ENCODE measurements around the gene NFATC2.

The NFATC2 gene

DNA sequence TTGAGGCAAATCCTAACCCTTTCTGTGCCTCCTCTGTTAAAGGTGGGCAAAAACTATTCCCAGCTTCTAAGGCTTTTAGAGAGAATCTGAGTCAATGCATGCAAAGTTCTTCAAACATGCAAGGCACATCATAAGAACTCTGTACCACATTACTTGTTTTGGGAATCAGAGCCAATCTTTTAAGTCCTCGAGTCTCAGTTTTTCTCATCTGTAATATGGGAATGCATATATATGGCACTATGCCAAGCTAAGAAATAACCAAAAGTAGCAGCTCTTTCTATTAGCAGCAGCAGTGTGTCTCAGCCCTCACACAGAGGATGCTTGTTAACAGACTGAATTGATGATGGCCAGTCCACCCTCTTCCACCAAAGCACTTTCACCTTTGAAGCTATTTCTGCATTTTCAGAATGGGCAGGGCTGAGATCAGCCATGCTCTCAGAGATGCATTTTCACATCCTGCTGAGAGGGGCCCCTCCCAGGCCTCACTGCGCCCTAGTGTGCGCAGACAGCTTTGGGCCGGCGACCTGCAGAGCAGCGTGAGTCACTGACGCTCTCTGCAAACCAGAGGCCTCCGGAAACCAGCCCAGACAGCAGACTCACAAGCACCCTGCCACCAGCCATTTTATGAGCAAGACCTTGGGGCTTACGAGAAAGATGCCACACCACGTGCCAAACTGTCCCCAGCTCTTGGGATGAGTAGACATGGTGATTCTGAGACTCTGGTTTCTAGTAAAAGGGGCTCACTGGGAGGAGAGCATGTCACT lies 138.0 kb downstream of the NFATC2 start:
- DNase-seq, result no peak

DNA sequence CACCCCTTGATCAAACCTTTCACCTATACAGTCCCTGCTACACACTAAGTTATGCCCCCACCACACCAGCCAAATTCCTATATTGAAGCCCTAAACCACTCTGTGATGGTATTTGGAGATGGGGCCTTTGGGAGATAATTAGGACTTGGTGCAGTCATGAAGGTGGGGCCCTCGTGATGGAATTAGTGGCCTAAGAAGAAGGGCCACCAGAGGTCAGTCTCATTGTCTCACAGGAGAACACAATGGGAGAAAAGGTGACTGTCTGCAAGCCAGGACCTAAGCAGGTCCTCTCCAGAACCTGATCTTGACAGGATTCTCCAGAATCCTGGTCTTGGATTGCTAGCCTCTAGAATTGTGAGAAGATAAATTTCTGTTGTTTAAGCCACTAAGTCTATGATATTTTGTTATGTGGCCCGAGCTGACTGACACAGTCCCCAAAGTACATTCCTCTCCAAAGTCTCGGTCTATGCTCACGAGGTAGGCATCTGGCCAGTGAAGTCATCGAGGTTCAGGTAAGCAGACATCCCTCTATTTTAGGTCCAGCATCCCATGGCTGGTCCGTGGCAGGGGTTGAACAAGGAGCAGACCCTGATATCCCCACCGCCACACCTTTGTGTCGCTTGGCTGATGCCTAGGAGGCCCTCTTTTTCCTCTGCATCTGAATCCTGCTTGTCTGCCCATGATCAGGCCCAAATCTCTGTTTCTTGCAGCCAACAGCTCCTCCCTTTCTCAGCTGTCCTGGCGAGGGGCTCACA lies 138.9 kb downstream of the NFATC2 start:
- no peak for DNase-seq

DNA sequence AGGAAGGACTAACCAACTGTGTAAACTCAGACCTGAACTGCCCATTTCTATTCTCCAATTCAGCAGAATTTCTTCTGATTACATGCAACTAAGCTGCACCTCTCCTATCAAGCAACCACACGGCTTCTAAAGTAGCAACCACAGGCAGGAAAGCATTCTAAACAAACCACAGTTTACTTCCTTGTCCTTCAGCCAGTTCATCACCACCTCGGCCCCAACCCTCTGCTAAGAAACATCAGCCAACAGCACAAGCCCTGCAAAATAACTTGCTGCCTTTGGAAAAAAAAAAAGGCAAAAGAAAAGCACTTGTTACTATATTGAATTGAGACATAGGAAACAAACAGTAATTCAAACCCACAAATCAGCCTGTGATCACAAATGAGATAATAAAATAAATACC lies 140.3 kb downstream of the NFATC2 start:
- no peak for DNase-seq

DNA sequence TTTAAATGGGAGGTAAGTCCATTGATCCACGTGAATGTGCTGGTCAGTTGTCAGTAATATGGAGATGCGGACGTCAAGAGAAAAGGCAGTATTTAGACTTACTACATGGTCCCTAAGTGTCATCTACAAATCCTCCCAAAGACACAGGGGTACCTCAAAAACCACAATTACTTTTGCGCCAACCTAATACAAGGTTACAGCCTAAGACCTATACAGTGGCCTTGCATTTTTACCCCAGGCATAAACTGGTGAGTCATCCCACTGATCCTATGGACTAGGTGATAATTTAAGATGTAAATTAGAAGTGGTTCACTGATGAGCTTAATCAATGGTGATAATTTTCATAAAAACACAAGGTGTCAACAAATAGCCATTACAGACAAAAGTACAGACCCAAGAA lies 141.0 kb downstream of the NFATC2 start:
- no peak for DNase-seq

DNA sequence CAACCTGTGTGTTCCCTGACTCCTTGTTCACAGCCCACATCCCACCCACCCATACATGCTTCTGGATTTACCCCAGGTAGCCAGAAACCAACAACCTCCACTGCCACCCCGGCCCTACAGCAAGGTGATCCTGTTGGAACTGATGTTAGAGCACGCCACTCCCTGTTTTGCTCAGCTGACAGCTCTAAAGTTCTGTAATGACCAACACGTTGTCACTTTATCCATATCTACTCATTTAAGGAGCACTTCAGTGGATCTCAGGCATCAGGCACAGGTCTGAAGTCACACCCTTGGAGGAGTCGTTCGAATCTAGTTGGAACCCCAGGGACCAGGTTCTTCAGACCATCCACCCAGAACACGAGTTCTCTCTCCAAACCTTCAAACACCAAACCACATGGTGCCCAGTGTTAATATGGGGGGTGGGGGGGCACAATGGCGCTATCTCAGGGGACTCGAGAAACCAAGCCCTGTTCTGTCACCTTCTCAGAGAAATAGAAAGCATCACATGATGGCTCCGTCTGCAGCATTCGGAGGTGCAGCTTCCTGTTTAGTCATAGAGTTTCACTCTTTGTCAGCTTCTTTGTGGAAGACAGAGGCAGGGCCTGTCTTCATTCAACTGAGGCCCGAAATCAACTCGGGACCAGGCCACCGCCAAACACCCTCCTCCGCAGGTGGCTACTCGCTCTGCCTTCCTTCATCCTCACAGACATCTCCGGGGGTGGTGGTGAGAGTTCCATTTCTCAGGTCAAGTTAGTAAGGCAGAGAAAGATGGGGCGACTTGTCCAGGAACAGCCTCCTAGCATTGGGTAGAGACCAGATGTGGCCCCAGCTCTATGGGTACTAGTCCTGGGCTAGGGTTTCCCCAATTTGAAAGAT lies 142.2 kb downstream of the NFATC2 start:
- DNase-seq, result no peak

DNA sequence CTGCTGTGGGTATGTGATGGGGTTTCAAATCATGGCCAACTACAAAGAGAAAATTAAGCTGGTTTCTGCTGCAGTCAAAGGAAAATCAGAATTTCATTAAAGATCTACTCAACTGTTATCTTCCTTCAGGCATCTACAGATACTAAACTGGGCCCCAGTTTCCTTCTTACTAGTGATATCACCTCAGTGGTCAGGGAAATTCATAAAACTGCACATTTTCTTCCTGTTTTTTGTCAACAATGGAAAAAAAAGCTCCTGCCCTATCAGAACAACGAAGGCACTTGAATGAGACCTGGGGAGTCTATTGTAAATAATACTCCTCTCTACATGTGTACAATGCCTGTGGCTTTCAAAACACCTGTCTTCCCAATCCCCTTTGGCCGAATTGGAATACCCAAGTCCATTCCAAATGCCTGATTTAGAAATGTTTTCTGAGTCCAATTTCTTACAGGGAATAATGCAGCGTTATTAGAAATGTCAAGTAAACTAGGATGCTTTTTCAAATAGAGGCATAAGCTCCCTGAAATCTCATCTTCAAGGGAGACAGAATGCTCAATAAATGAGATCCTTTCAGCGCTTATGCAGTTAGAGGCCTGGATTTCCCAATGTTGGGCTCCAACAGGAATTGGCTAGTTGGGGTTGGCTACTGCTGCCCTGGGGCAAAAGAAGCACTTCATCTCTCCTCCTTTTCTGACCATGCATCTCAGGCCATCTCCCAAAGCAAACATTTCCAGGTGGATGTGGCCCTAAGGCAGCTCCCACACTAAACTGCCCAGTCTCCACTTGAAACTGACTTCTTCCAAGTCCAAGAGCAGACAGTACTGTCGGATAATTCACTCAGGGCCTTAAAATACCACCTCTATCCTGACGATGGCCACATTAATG lies 143.3 kb downstream of the NFATC2 start:
- DNase-seq, result no peak

DNA sequence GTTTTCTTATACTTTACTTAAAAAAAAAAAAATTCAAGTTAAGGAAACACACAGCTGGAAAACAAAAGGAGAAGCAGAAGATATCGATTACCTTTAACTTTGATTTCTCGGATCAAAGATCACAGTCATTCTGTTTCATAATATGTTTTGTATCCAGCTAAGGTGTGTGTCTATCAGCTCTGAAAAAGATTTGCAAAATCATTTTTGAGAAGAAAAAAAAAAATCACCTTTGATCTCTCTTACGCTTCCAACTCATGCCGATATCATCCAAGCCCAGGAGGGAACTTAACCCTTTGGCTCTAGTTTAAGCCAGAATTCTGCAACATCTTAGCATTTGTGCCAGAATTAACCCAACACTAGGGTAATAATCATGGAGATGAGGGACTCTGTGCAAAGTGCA lies 144.0 kb downstream of the NFATC2 start:
- DNase-seq, result no peak

DNA sequence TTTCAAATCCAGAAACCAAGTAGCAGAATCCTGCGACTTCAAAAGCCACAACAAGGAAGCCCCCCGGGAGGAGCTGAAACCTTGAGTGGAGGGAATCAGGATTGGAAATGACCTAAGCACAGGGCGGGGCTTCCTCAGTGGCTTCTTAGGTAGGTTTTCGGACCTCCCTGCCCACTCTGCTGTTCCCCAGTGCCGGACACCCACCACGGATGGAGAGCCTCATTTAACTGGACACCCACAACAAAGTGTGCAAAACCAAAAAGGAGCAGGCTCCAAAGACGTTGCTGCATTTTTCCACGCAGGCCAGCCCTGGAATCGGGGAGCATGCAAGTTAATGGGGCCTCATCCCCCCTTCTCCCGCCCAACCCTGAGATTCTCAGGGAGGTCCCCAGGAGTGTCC lies 144.4 kb downstream of the NFATC2 start:
- DNase-seq, result no peak

DNA sequence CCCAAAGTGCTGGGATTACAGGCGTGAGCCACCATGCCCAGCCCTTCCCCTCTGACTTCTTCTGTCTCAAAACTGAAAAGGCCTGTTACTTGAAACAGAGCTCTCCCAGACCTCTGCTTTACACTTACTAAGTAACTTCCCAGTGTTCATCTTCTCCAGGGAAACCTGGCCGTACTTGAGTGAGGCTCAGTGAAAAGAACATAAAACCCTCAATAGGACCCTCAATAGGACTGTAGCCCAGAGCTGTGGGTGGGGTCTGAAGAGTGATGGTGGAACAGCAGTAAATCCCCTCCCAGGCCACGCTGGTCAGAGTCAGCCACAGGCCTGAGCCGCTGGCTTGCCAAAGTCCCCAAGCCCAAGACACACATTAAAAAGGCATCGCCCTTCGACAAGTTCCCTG lies 145.4 kb downstream of the NFATC2 start:
- no peak for DNase-seq

DNA sequence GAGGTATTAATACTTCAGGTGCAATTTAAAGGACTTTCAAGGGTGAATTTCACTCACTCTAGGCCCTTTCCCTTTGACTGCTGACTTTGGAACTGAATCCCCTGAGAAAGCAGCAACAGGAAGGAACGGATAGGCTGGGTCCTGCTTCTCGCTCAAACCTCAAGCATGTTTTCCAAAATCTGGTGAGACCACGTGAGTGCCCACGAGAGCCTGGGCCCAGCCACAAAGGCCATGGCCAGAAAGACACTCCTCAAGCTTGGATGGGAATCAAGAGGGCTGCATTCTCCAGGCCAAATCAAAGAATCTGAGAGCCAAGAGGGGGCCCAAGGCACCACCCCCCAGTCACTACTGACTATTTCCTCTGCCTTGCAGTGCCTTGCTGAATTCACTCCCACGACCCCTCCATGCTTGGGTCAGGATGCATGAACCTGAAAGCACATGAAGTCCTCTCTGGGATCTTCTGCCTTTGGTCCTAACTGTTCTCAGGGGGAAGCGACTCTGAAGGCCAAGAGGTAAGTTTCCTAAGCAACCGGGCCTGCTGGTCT lies 146.1 kb downstream of the NFATC2 start:
- no peak for DNase-seq

DNA sequence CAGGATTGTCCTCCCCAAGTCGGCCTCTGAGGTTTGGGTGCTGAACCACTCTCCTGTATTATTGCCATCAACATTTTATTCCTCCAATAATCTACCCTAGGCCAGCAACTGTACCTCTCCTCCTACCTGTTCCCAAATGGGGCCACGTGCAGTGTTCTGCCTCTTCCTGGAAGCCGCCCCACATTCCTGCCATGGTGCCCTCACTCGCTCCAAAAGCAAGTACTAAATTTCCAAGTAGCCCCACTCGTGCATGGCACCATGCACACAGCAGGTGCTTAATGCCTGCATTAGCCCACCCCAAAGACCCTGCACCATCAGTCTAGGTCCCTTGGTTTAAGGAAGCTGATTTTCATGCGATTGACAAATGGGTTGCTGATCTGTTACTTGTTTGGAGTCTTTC lies 147.8 kb downstream of the NFATC2 start:
- no peak for DNase-seq

DNA sequence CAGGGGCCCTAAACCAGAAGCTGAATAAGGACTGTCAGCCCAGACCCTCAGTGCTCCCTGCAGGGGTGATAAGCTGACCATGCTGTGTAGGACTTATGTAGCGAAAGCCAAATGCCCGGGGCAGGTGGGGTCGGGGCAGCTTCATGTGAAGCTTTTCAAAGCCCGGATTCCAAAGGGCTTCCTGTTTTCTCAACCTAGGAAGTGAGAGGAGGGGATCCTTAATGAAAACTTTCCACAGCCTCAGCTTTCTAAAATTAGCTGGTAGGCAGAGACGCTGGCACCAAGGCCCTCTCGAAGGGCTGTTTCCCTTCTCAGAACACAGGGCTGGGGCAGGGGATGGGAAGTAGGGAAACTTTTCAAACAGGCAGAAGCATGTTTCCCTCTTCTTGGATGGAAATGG lies 148.9 kb downstream of the NFATC2 start:
- DNase-seq, result no peak

DNA sequence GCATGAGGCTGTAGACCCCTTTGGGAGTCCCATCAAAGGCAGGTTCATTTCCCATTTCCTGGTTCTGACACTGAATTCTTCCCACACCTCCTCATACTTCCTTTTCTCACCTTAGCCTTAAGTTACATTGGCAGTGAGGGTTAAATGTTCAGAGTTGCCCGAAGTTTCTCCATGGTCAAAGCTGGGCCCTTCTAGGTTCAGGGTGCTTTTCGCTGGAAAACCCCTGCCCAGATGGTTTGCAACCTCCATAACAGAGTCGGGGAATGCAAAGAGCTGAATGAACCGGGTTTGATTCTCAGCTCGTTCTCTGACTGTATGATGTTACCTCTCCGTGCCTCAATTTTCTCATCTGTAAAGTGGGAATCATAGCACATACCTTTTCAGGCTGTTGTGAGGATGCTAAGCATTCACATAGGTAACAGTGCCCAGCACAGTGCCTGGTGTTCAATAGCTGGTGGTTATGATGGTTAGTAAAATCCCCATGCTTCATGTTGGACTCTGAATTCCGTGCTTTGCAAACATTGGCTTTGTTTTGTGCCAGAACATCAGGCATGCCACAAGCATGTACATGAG lies 149.8 kb downstream of the NFATC2 start:
- DNase-seq, result no peak

DNA sequence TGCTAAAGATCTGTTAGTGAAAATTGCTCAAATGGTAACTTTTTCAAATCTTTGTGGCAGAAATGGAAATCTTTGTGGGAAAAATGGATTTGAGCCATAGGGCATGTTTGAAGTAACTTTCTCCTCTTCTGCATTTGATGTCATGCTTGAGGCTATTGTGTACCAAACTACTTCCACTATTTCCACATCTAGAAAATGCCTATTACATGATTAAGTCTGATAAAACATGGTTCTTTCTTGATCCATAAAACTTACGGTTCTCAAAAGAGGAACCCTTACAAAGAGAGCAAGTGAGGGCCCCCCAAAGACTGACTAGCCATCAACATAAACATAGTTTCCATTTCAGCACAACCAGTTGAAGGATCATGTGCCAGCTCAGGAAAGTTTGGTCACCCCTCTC lies 150.6 kb downstream of the NFATC2 start:
- no peak for DNase-seq

DNA sequence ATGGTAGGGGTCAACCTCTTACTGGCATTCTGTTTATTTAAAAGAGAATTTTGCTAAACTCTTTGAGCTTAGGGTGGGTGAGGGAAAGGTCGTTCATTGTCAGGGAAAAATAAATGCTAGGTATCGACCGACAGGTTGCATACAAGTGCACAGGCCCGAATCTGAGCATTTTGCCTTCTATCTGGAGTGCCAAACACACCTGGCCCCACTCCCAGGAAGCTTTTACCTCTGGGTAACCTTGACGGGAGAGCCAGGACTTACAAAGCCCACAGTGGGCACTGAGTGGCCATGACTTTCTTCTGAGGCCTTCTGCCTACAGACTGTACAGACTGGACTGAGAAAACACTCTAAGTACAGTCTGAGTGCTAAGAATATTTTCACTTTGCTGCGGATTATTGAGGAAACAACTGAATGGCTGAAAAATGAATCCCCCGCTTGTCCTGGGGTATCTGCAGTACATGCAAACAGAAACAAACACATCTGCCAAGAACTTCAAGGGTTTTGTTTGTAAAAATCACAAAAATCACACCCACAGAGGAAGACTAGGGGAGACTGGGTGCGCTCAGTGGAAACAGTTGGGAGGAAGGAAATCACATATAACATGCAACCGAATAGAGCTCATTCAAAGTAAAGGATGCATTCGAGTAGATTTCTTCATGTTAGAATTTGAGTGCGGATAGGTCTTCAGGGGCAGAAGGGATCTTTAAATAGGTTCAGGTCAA lies 152.8 kb downstream of the NFATC2 start:
- DNase-seq, result no peak

DNA sequence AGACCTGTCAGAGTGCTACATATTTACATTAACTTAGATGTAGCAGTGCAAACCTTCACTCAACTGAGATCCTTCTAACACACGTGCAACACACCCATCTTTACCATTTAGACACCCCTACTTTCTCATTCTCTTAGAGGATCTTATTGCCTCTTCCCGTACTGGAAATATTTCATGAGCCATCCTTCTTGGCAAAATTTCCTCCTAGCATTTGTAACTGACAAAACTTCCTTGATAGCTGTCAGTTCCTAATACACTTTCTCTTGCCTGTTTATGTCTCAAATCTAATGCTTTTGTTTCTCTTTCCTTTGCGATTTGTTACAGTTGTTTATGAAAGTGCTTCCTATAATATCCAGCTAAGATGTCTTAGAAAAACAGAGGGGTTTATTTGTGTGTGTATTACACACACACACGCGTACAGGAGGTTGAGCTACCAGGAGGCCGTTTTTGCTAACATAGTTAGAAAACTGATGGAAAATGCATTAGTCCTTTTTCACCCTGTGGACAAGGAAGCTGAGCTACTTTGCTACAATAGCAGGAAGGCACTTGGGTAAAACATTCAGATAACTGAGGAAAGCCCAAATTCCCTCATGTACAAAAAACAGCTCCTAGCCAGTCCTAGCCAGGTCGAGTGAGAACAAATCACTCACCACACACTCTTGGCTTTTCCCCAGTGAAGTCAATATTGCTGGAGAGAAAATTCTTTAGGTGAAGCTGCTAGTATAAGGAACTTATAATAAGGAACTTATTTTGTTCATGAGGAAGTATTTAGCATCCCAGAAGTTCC lies 153.6 kb downstream of the NFATC2 start:
- no peak for DNase-seq

DNA sequence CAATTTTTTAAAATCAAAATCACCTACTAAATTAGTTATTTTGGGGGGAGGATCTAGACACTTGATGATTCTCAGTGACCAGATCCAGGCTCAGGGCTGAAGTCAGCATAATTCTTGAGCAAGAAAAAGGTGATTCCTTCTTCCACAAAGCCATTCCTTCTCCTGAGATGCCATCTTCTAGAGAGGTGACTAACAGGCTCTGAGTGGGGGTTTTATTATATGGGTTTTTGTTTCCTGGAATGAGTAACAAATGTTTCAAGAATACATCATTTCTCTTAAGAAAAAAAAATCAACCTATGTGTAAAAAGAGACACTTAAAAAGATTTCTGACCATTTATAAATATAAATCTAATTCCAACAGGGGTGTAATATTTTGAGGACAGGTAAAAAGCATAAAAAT lies 154.3 kb downstream of the NFATC2 start:
- no peak for DNase-seq

DNA sequence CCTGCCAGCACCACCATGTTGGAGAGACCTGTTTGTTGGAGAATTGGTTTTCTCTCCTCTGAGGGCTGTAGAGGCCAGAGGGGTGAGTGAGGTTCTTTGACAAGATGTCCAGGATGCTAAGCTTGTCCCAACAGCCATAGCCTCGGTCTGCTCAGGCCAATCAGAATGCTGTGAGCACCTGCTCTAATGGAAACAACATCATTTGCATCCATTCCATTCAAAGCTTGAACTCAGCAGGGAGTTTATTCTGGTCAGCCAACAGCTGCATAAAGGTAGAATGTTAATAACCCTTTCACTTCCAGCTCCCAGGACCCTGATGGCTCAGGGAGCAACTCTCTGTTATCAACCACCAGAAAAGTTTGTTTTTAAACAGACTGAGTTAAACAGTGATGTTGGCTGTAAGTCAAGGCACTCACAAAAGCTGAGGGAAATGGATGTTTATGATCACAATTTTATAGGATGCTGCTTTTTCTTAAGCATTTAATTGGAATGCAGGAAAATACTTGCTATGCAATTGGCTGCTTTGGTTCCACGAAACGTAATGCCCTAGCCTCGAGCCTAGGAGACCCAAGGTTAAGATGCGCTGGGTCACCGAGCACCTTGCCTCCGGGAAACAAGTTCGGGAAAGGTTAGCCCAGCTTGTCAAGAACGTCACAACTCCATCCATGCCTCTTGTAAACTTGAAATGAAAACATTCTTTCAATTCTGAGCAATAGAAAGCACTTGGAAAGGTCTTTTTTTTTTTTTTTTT lies 155.2 kb downstream of the NFATC2 start:
- DNase-seq, result no peak

DNA sequence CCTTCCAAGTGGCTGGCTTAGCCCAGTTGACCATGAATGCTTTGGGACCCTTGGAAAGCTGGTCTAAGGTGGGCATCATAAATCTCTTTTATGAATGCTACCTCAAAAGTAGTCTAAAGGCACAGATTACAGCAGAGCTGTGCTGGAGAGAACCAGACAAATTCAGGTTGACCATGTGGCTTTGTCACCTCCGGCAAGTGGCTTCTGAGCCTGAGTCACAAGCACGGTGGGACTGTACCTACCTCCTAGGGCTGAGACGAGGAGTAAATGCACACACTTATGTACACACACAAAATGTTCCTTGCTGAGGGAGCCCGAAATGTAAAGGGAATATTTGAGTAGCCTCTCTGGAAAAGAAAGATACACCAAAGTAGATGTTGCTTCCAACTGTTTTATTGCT lies 155.9 kb downstream of the NFATC2 start:
- DNase-seq, result no peak

Data from DMS53 (cell line).